ENCODE measurements around the gene MT1B. TPM values are rescaled to one million over a fixed set of nuclear protein-coding genes. Genes with fewer than 3 reads are reported as not detected.
"Not testable (repeated sequence)": the region's sequence is repeated elsewhere in the genome, so short reads cannot be mapped to it uniquely, and the experiment has no call there.

The MT1B gene
- total RNA-seq, 1 experiment from 2014 or later: not detected

GRCh38 chr16:56667581-56668571, 16.2 kb downstream of the MT1B start, which contains the start of gene MT1G:
Gene MT1G (minus strand): TSS chr16:56668065. CDS start chr16:56667993, 72 bp downstream.
- no peak for DNase-seq (ENCODE audit: low spot score)

DNA sequence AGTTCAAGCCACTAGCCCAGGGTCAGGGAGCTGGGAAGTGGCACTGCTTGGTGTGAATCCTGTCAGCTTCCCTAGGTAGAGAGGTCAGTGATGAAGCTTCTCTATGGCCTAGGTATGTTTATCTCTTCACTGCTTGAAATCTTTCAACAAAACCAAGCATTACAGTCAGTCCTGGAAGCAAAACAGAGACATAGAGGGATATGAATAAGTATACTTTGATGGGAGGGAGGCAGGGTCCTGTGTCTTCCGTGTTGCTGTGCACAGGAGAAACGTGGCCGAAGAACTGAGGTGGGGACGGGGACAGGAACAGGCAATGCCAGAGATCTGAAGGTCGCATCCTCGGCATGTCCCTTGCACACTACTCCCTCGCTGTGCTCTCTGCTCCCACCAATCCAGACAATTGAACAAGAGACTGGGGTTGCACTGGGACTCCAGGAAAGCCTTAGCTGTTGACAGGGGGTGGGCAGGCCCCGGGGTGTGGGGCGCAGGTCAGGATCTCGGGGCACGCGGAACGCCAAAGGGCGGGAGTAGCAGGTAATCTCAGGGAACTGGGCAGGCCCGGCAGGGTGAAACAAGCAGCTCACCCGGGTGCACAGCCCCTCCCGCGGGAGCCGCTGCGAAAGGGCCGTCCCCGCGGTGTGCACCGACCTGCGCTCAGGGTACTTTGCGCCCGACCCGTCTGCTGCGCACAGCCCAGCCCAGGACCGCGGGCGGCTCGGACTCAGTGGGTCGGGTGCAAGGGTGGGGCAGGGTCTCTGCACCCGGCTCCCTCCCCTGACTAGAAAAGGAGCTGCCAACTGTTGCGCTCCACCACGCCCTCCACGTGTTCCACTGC, 17.5 kb downstream of the MT1B start, which contains the start of gene MT1H:
Gene MT1H (plus strand): TSS at position 810 of the 835 bp plus-strand sequence. CDS start 71 bp downstream, outside the sequence.
- no peak for DNase-seq (ENCODE audit: low spot score)

- DNase-seq (ENCODE audit: low spot score): no peak
These were observed 18.3 kb downstream of the MT1B start for GRCh38 chr16:56669840-56670619.

DNA sequence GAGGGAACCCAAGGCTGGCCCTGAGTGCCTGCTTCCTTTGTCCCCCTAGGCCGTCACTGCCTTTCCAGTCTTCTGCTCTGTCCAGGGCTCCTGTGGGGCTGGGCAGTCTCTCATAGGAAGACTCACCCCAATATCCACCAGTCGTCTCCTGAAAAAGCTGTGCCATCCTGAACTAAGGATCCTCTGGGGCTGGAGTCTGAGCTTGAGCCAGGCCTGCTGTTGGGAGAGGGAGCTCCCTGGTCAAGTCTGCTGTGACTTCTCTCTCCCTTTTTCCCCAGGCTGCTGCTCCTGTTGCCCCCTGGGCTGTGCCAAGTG, 18.9 kb downstream of the MT1B start:
- DNase-seq (ENCODE audit: low spot score): no peak

- not testable (repeated sequence) for DNase-seq (ENCODE audit: low spot score)
These were observed 20.0 kb downstream of the MT1B start for GRCh38 chr16:56671691-56672090.

DNA sequence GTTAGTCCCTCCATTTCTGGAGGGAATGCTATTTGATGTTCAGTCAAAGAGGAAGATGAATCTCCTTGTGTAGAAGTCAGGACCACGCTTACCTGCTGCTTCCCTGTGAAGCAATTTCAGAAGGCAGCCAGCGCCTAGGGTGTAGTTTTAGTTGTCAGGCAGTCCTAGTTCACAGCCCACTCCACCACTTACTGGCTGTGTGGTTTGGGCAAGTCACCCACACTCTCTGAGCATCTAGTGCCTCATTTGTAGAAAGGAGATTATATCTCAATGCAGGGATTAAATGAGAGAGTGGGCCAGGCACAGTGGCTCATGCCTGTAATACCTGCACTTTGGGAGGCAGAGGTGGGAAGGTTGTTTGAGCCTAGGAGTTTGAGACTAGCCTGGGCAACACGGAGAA, 20.5 kb downstream of the MT1B start:
- not testable (repeated sequence) for DNase-seq (ENCODE audit: low spot score)

GRCh38 chr16:56672761-56673536, 21.3 kb downstream of the MT1B start:
- no peak for DNase-seq (ENCODE audit: low spot score)

- no peak for DNase-seq (ENCODE audit: low spot score)
These were observed 22.2 kb downstream of the MT1B start for GRCh38 chr16:56673921-56674320.

GRCh38 chr16:56674570-56674969, 22.9 kb downstream of the MT1B start:
- not testable (repeated sequence) for DNase-seq (ENCODE audit: low spot score)

GRCh38 chr16:56675685-56676210, 24.1 kb downstream of the MT1B start:
- DNase-seq (ENCODE audit: low spot score): no peak

DNA sequence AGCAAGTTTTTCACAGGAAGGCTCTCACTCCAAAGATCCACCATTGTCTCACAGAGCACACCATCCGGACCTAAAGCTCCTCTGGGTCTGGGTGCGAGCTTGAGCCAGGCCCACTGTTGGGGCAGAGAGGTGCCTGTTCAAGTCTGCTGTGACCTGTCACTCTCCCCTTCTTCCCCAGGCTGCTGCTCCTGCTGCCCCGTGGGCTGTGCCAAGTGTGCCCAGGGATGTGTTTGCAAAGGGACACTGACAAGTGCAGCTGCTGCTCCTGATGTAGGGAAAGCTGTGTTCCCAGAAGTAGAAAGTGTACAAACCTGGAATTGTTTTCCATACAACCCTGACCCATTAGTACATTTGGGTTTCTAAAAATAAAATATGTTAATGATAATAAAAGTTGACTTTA, 25.8 kb downstream of the MT1B start:
- DNase-seq (ENCODE audit: low spot score): no peak

DNA sequence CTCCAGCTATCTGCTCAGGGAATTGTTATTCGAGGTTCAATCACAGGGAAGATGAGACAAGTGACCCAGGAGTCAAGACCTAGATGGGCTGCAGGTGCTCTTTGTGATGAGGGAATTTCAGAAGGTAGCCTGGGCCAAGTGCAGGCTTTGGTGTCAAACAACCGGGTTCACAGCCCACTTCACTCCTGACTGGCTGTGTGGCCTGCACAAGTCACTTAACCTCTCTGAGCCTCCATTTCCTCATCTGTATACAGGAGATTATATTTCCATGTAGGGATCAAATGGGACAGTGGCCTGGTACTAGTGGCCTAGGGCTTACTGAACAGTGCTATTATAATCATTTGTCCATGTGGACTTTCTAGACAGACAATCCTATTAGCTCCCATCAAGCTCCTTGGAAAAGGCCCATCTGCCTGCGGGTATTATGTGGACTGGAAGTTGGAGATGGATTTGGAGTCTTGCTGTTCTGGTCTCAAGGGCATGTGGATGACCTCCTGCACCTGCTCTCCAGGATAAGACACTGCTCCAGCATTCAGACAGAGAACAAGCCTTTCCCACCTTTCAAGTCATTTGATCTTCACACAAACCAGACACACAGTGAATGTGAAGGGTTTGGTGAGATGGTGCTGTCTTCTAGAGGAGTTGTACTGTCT, 27.5 kb downstream of the MT1B start:
- no peak for DNase-seq (ENCODE audit: low spot score)

DNA sequence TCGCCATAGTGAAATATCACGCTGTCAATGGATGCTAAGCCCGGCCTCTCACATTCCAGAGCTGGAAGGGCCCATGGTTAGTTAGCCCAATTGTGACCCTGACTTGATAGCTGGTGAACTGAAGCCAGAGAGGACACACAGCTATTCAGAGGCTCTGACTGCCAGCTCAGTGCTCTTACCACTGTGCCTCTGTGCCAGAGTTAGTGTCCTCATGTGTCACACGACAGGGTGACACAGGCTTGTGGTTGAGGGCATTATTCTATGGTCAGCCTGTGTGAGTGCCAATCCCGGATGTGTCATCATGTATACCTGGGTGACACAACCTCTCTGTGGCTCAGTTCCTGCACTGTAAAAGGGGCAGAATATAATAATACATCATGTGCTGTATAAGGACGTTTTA, 28.1 kb downstream of the MT1B start:
- peak; percentile 49 for DNase-seq (ENCODE audit: low spot score)

DNA sequence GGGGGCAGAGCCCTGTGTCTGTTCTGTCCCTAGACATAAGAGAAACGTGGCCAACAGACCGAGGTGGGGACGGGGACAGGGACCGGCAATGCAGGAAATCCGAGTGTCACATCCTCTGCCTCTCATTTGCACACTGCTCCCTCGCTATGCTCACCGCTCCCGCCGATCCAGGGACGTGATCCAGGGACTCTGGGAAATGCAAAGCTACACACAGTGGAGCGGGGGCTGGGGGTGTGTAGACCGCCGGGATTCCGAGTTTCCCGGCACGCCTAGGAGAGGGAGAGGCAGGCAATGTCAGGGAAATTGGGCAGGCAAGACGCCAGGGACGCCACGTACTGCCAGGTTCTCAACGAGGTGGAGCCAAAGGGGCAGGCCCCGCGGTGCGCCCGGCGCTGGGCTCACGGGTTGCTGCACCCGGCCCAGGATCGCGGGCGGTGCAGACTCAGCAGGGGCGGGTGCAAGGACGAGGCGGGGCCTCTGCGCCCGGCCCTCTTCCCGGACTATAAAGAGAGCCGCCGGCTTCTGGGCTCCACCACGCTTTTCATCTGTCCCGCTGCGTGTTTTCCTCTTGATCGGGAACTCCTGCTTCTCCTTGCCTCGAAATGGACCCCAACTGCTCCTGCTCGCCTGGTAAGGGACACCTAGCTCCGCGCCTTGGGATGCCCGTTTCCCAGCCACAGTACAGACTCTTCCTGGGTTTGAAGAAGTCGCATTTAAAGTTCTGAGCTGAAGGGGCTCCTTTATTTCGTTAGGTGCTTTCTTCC, 30.4 kb downstream of the MT1B start, which contains the start of gene MT1X:
Gene MT1X (plus strand): TSS at position 532 of the 764 bp plus-strand sequence. CDS start 71 bp downstream, at position 603.
- DNase-seq (ENCODE audit: low spot score): peak; percentile 82

DNA sequence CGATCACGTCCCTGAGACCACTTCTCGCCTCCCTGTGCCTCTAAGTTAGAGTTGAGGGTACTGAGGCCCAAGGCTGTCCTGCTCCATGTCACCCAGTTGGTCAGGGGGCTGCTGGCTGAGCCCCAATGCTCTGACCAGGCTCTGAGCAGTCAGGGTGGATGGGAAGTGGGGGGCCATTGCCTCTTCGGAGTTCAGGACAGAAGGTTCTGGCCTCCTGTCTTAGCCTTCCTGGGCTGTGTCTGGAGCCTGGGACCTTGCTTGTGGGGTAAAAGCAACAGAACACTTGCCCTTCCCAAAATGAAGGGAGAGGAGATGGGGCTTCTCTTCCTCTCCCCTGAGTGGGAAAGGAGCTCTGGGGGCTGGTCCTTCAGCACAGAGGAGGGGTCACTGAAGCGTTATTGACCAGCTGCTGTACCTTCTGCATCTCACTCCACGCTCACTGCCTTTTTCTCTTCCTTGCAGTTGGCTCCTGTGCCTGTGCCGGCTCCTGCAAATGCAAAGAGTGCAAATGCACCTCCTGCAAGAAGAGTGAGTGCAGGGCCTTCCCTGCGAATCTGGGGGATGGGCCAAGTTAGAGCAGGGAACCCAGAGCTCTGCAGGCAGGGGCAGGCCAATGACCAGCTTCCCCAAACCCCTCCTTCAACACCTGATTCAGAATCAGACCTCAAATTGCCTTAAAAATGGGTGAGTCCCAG, 31.2 kb downstream of the MT1B start:
- DNase-seq (ENCODE audit: low spot score): no peak

DNA sequence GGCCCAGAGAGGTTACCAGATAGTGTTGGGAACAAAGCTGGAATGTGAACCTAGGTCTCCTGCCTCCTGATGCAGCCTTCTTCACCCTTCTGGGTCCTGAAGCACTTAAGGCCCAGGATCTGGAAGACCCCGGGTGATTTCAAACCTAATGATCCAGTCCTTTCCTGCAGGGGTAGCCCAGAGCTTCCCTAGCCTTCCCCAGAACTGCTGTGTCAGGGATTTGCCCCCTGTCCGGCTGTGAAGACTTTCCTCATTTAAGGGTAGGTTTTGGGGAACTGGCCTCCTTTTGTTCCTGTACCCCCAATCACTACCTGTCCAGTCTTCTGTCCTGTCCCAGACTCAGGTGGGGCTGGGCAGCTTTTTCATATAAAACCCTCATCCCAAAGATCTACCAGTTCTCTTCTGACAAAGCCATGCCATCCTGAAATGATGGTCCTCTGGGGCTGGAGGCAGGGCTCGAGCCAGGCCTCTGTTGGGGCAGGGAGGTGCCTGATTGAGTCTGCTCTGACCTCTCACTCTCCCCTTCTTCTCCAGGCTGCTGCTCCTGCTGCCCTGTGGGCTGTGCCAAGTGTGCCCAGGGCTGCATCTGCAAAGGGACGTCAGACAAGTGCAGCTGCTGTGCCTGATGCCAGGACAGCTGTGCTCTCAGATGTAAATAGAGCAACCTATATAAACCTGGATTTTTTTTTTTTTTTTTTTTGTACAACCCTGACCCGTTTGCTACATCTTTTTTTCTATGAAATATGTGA, 31.9 kb downstream of the MT1B start:
- no peak for DNase-seq (ENCODE audit: low spot score)

GRCh38 chr16:56684256-56684925, 32.7 kb downstream of the MT1B start:
- DNase-seq (ENCODE audit: low spot score): no peak
